HL-60 (cell line): Measurements from ENCODE around the gene CCSER1.

Source experiments
- DNase-seq, 2 experiments: peaks; one replicate each; pipeline ENCODE4 v3.0.0-alpha.2; 2010 to 2020; ENCODE audit warnings: low read depth in 1 of 2, low spot score in 1 of 2
- H3K27ac ChIP-seq: fragments of 250-450 bp; sonication (Bioruptor Pico); replicated peaks from 2 replicates; pipeline ENCODE4 v1.5.1; 2020; ENCODE audit warnings: mild to moderate bottlenecking, moderate library complexity
- H3K27me3 ChIP-seq: fragments of 250-450 bp; sonication (Bioruptor Pico); 2 replicates; pipeline ENCODE4 v1.5.1; 2021; ENCODE audit warnings: mild to moderate bottlenecking, moderate library complexity; ENCODE audit not compliant: insufficient read depth, poor library complexity, severe bottlenecking
- H3K4me3 ChIP-seq: replicated peaks from 2 replicates; pipeline ENCODE4 v1.5.1; 2011; ENCODE audit warnings: mild to moderate bottlenecking, control low read depth, low read length; ENCODE audit not compliant: insufficient read depth
- CTCF ChIP-seq: IDR thresholded peaks from one replicate; pipeline ENCODE4 v1.5.1; 2011; ENCODE audit warnings: low read length, control low read depth, inconsistent platforms; ENCODE audit not compliant: insufficient read depth
- GABPA ChIP-seq: IDR thresholded peaks from 2 replicates; pipeline ENCODE4 v1.6.1; 2012; ENCODE audit warnings: low read depth
- POLR2AphosphoS5 ChIP-seq: IDR thresholded peaks from 2 replicates; pipeline ENCODE4 v1.6.1; 2012; ENCODE audit warnings: low read depth
- REST ChIP-seq: IDR thresholded peaks from 2 replicates; pipeline ENCODE4 v1.6.1; 2012; ENCODE audit warnings: low read depth; ENCODE audit not compliant: insufficient replicate concordance
- SPI1 ChIP-seq: IDR thresholded peaks from 2 replicates; pipeline ENCODE4 v1.6.1; 2012; ENCODE audit warnings: low read depth, mild to moderate bottlenecking, borderline replicate concordance

The CCSER1 gene

GRCh38 chr4:90792696-90793095 lies 665.5 kb downstream of the CCSER1 start:
- no peak for DNase-seq
- H3K27ac ChIP-seq, result no peak overlapping the region
- TF ChIP-seq GABPA, result no peak
- TF ChIP-seq POLR2AphosphoS5, result no peak
- no peak for TF ChIP-seq REST
- TF ChIP-seq SPI1, result no peak
- TF ChIP-seq CTCF, result no peak
- H3K4me3 ChIP-seq, result no peak overlapping the region
- no peaks in the 10 kb centered on the region for H3K27me3 ChIP-seq

GRCh38 chr4:90798948-90799347 lies 671.8 kb downstream of the CCSER1 start:
- no peak for DNase-seq
- Histone ChIP-seq H3K27ac (no peak overlapping the region), H3K27me3 (no peaks in the 10 kb centered on the region), H3K4me3 (no peak overlapping the region)
- TF ChIP-seq SPI1, result no peak

GRCh38 chr4:90799895-90800294 lies 672.7 kb downstream of the CCSER1 start:
- H3K4me3 ChIP-seq, result no peak overlapping the region
- H3K27me3 ChIP-seq, result no peaks in the 10 kb centered on the region
- TF ChIP-seq CTCF (no peak), GABPA (no peak), REST (no peak), POLR2AphosphoS5 (no peak), SPI1 (no peak)
- H3K27ac ChIP-seq, result no peak overlapping the region
- DNase-seq, result no peak

- DNase-seq, result no peak
- Histone ChIP-seq H3K27ac (no peak overlapping the region), H3K27me3 (no peaks in the 10 kb centered on the region), H3K4me3 (no peak overlapping the region)
- no peak for TF ChIP-seq GABPA
- no peak for TF ChIP-seq POLR2AphosphoS5
- no peak for TF ChIP-seq SPI1
- no peak for TF ChIP-seq REST
- TF ChIP-seq CTCF, result no peak
Measured at GRCh38 chr4:90815569-90815968, 688.4 kb downstream of the CCSER1 start.
